Neural crest cell (in vitro differentiated cells): ENCODE results near the gene PLA2G6. TPM values are rescaled to one million over a fixed set of nuclear protein-coding genes. Genes with fewer than 3 reads are reported as not detected.
"Not testable (repeated sequence)": the region's sequence is repeated elsewhere in the genome, so short reads cannot be mapped to it uniquely, and the experiment has no call there.

Experiments used
- DNase-seq: peaks from one replicate; pipeline ENCODE4 v3.0.0; 2021; ENCODE audit warnings: low read depth, mixed read lengths, low spot score
- H3K27ac Mint-ChIP-seq: one replicate; pipeline ENCODE4 v1.8.0; 2021; ENCODE audit warnings: mild to moderate bottlenecking, mixed read lengths; ENCODE audit not compliant: unreplicated experiment
- H3K27me3 Mint-ChIP-seq: 2 replicates; pipeline ENCODE4 v1.8.0; 2021; ENCODE audit warnings: low read depth, mild to moderate bottlenecking, mixed read lengths
- H3K36me3 Mint-ChIP-seq: 2 replicates; pipeline ENCODE4 v1.8.0; 2021; ENCODE audit warnings: low read depth, mild to moderate bottlenecking, mixed read lengths
- H3K4me1 Mint-ChIP-seq: 2 replicates; pipeline ENCODE4 v1.8.0; 2021; ENCODE audit warnings: mixed read lengths
- H3K4me3 Mint-ChIP-seq: one replicate; pipeline ENCODE4 v1.8.0; 2021; ENCODE audit warnings: mild to moderate bottlenecking, mixed read lengths
- H3K9me3 Mint-ChIP-seq: 2 replicates; pipeline ENCODE4 v1.8.0; 2021; ENCODE audit warnings: mixed read lengths
- CTCF ChIP-seq: fragments of 200-600 bp; sonication (generic); conservative IDR thresholded peaks from 2 replicates; pipeline ENCODE4 v1.5.0; 2021; ENCODE audit warnings: antibody characterized with exemption, mild to moderate bottlenecking
- total RNA-seq: library from RNA; stranded (reverse); gene quantifications from 2 replicates; pipeline ENCODE4 v1.2.1, GENCODE V29; 2021

Gene PLA2G6
- total RNA-seq, 1 donor from 2014 or later: 11.0 TPM

- Mint-ChIP-seq H3K27ac (no peak overlapping the region), H3K4me3 (no peak overlapping the region), H3K9me3 (no peaks in the 10 kb centered on the region), H3K27me3 (peaks cover 8% of the 10 kb centered on the region), H3K36me3 (no peaks in the 10 kb centered on the region), H3K4me1 (peaks cover 17% of the 10 kb centered on the region)
- DNase-seq: no peak
- TF ChIP-seq CTCF: no peak
These were observed 99.4 kb downstream of the PLA2G6 start for GRCh38 chr22:38081941-38082828.

GRCh38 chr22:38081636-38081940, 100.0 kb downstream of the PLA2G6 start:
- Mint-ChIP-seq H3K36me3 (no peaks in the 10 kb centered on the region), H3K27ac (no peak overlapping the region), H3K27me3 (peaks cover 8% of the 10 kb centered on the region), H3K4me1 (peaks cover 19% of the 10 kb centered on the region), H3K9me3 (no peaks in the 10 kb centered on the region), H3K4me3 (no peak overlapping the region)
- no peak for DNase-seq
- TF ChIP-seq CTCF: no peak

- Mint-ChIP-seq H3K4me1 (peaks cover 19% of the 10 kb centered on the region), H3K27me3 (peaks cover 8% of the 10 kb centered on the region), H3K36me3 (no peaks in the 10 kb centered on the region), H3K4me3 (no peak overlapping the region), H3K9me3 (no peaks in the 10 kb centered on the region), H3K27ac (no peak overlapping the region)
- no peak for TF ChIP-seq CTCF
- DNase-seq: no peak
These were observed 100.6 kb downstream of the PLA2G6 start for GRCh38 chr22:38080850-38081635.

- no peak for TF ChIP-seq CTCF
- Mint-ChIP-seq H3K27me3 (peaks cover 8% of the 10 kb centered on the region), H3K4me3 (no peak overlapping the region), H3K36me3 (no peaks in the 10 kb centered on the region), H3K9me3 (no peaks in the 10 kb centered on the region), H3K4me1 (peaks cover 23% of the 10 kb centered on the region), H3K27ac (no peak overlapping the region)
- DNase-seq: no peak
These were observed 101.2 kb downstream of the PLA2G6 start for GRCh38 chr22:38080474-38080849.

GRCh38 chr22:38079804-38080203, 101.8 kb downstream of the PLA2G6 start:
- Mint-ChIP-seq H3K27me3 (peaks cover 8% of the 10 kb centered on the region), H3K36me3 (no peaks in the 10 kb centered on the region), H3K4me1 (peaks cover 19% of the 10 kb centered on the region), H3K27ac (no peak overlapping the region), H3K4me3 (no peak overlapping the region), H3K9me3 (no peaks in the 10 kb centered on the region)
- DNase-seq: no peak
- no peak for TF ChIP-seq CTCF

GRCh38 chr22:38079208-38079607, 102.4 kb downstream of the PLA2G6 start:
- peak overlapping the region; percentile 19 for H3K4me3 Mint-ChIP-seq
- not testable (repeated sequence) for H3K27ac Mint-ChIP-seq, H3K9me3 Mint-ChIP-seq

More at GRCh38 chr22:38079208-38079607, 102.4 kb downstream of the PLA2G6 start:
- H3K4me1 Mint-ChIP-seq: peaks cover 14% of the 10 kb centered on the region
- DNase-seq, H3K27me3 Mint-ChIP-seq, H3K36me3 Mint-ChIP-seq: not testable (repeated sequence)
